D721Med (cell line): ENCODE measurements around the gene TLK1.
"Not testable (repeated sequence)": the region's sequence is repeated elsewhere in the genome, so short reads cannot be mapped to it uniquely, and the experiment has no call there.

Experiments used
- DNase-seq: peaks from one replicate; pipeline ENCODE4 v3.0.0; 2011; ENCODE audit warnings: low spot score; ENCODE audit not compliant: insufficient read length
- FAIRE-seq: peaks from 2 replicates; lab custom pipeline; 2011; peaks lifted over from hg19 to GRCh38; lab: Jason Lieb, UNC
- TF ChIP-seq, protein P1 (sequence below): IDR thresholded peaks from 2 replicates; pipeline ENCODE4 v1.5.1; 2012; ENCODE audit warnings: mild to moderate bottlenecking, control low read depth; ENCODE audit not compliant: insufficient read depth; ENCODE audit errors: missing control alignments

Gene TLK1

DNA sequence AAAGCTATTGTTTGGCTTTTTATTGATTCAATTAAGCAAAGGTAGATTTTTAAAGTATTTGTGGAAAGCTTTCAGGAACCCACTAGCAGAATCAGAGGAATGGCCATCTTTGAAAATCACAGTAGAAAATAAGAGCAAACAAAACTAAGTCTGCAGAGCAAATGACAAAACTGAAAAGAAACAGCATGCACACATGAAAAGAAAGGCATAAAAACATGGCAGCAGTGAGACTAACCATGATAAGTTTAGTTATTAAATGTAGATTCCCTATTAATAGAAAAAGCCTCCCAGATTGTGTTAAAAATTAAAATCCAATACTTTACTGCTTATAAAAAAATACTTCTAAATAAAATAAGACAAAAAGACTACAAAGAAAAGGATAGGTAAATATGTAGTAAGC is 9.1 kb upstream of the TLK1 start:
- FAIRE-seq (no peak), DNase-seq (no peak)
- TF ChIP-seq, protein P1, sequence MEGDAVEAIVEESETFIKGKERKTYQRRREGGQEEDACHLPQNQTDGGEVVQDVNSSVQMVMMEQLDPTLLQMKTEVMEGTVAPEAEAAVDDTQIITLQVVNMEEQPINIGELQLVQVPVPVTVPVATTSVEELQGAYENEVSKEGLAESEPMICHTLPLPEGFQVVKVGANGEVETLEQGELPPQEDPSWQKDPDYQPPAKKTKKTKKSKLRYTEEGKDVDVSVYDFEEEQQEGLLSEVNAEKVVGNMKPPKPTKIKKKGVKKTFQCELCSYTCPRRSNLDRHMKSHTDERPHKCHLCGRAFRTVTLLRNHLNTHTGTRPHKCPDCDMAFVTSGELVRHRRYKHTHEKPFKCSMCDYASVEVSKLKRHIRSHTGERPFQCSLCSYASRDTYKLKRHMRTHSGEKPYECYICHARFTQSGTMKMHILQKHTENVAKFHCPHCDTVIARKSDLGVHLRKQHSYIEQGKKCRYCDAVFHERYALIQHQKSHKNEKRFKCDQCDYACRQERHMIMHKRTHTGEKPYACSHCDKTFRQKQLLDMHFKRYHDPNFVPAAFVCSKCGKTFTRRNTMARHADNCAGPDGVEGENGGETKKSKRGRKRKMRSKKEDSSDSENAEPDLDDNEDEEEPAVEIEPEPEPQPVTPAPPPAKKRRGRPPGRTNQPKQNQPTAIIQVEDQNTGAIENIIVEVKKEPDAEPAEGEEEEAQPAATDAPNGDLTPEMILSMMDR = no peak

GRCh38 chr2:171169333-171169732 is 8.6 kb upstream of the TLK1 start:
- TF ChIP-seq, protein P1 = no peak
- no peak for DNase-seq
- FAIRE-seq = no peak

DNA sequence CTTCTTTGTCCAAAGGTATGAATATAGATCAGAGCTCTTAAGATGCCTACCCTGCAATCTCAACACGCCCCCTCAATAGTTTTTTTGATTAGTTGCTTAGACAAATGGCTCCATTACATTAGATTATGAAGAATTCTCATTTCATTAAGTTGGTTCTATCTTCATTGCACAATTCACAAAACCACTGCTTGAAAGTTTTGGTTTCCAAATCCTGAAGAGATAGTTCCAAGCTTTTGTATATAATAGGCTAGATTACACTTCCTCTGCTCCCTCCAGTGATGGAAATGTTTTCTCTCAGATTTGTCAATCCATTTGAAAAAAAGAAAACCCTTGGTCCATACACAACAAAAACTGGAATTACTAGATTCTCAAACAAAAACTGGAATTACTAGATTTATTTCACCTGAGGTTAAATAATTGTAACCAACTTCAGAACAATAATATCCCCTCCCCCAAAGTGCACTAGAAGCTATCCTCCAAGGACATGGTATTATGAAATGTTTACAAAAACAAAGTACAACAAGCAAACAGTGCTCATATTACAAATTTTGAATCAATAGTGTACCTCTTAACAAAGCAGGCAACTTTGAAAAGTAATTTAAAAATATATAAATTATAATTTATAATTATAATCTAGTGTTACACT is 6.8 kb upstream of the TLK1 start:
- DNase-seq (no peak), FAIRE-seq (no peak)
- TF ChIP-seq, protein P1 = no peak

DNA sequence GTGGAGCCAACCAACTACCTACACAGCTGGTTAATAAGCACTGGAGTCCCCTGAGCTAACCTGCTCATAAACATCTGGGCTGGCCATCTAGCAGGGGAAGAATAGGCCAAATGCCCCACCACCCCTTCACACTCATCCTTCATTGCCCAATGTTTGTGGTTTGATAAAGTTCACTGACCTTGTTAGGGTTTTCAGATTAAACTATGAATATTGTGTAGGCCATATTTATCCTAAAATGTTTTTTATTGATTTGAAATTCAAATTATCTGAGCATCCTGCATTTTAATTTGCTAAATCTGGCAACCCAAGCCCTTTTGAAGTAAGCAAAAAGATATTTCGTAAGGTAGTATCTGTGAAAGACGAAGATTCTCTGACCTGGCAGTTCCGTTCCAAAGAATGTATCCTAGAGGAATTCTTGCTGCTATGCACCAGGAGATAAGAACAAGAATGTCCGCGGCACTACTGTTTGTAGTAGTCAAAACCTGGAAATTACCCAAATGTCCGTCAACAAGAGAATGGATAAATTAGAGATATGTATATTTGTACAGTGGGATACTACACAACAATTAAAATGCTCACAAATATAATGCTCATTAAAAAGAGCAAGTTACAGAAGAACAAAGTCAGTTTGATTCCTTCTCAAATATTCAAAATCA is 5.8 kb upstream of the TLK1 start:
- DNase-seq (no peak), FAIRE-seq (no peak)
- TF ChIP-seq, protein P1 = no peak

DNA sequence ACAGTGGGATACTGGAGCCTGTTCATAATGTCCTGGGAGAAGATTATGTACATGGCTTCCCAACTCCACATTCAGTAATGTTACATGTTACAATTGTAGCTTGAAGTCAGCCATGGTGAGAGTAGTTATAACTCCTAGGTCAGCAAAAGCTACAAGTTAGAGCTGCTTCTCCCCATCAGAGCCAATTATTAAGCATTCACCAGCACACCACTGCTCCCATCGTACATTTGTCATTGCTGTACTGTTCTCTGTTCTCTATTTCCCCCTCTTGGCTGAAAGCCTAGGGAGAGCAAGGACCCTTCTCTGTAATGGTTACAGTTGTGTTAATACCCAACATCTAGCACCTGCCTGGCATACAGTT is 5.3 kb upstream of the TLK1 start:
- TF ChIP-seq, protein P1 = no peak
- no peak for FAIRE-seq
- no peak for DNase-seq

DNA sequence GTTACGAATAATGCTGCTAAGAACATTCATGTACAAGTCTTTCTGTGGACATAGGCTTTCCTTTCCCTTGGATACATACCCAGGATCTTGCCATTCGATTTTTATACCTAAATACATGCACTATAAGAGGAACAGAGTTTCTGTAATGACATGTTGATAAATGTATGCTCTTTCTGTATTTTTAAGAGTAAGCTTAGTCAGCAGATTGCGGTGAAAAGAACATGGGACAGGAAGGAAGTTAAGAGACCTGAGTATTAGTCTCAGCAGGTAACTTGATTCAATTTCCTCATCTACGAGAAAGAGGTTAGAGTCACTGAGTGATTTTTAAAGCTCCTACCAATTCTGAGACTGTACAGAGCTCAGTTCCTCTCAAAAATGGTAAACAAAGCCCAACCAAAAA is 2.6 kb upstream of the TLK1 start:
- DNase-seq (no peak), FAIRE-seq (no peak)
- TF ChIP-seq, protein P1 = no peak

- not testable (repeated sequence) for DNase-seq, FAIRE-seq
Measured at GRCh38 chr2:171162522-171163197, 2.0 kb upstream of the TLK1 start.
